H1 (cell line): Measurements from ENCODE around the gene RTKN. TPM values are rescaled to one million over a fixed set of nuclear protein-coding genes. Genes with fewer than 3 reads are reported as not detected.

Experiments used
- CTCF ChIA-PET: fragments of 300-600 bp; sonication (Branson Sonifier 250); formaldehyde crosslinking; loops from one replicate; lab custom pipeline; 2021; ENCODE audit not compliant: partially characterized antibody; lab: Charles Lee
- POLR2A ChIA-PET: fragments of 300-600 bp; sonication (Branson Sonifier 250); formaldehyde crosslinking; loops from one replicate; lab custom pipeline; 2021; ENCODE audit warnings: inconsistent platforms; ENCODE audit not compliant: partially characterized antibody; lab: Charles Lee
- DNase-seq, 2 experiments: peaks; one replicate each; pipeline versions ENCODE4 v3.0.0 to v3.0.0-alpha.2; 2010 to 2022; ENCODE audit warnings: low spot score in 2 of 2, low read depth in 1 of 2, mixed read lengths in 1 of 2
- FAIRE-seq: peaks from 2 replicates; lab custom pipeline; 2011; peaks lifted over from hg19 to GRCh38; lab: Jason Lieb, UNC
- H2AFZ ChIP-seq: 2 replicates; pipeline ENCODE4 v1.8.1; 2012; ENCODE audit warnings: low read length, inconsistent platforms
- H2AK5ac ChIP-seq: 2 replicates; pipeline ENCODE4 v1.6.1; 2013; ENCODE audit warnings: low read depth, low read length
- H2BK120ac ChIP-seq: replicated peaks from 2 replicates; pipeline ENCODE3; 2013; ENCODE audit warnings: low read depth, low read length, inconsistent platforms
- H2BK12ac ChIP-seq: 2 replicates; pipeline ENCODE4 v1.6.1; 2013; ENCODE audit warnings: low read depth, low read length
- H2BK15ac ChIP-seq: 2 replicates; pipeline ENCODE4 v1.6.1; 2013; ENCODE audit warnings: low read length
- H2BK20ac ChIP-seq: 2 replicates; pipeline ENCODE4 v1.6.1; 2013; ENCODE audit warnings: low read length
- H2BK5ac ChIP-seq: 2 replicates; pipeline ENCODE4 v1.6.1; 2013; ENCODE audit warnings: low read depth, low read length
- H3K14ac ChIP-seq: 2 replicates; pipeline ENCODE4 v1.6.1; 2013; ENCODE audit warnings: inconsistent platforms; ENCODE audit not compliant: insufficient read length
- H3K18ac ChIP-seq: 2 replicates; pipeline ENCODE4 v1.6.1; 2013; ENCODE audit warnings: low read length; ENCODE audit errors: extremely low read depth
- H3K23ac ChIP-seq: 2 replicates; pipeline ENCODE4 v1.6.1; 2013; ENCODE audit warnings: inconsistent platforms; ENCODE audit not compliant: insufficient read length
- H3K23me2 ChIP-seq: 2 replicates; pipeline ENCODE4 v1.6.1; 2013; ENCODE audit warnings: low read depth, low read length
- H3K27ac ChIP-seq: 2 replicates; pipeline ENCODE4 v1.6.1; 2011; ENCODE audit warnings: low read depth, low read length, inconsistent platforms
- H3K27me3 ChIP-seq, 4 experiments: replicated peaks in 1 of 4; 1 replicate in 1 of 4; 2 replicates in 3 of 4; pipeline versions ENCODE4 v1.6.1 to v1.8.1; 2011 to 2013; ENCODE audit warnings: low read length in 3 of 4, mild to moderate bottlenecking in 3 of 4, inconsistent platforms in 2 of 4, mixed read lengths in 2 of 4, moderate library complexity in 1 of 4; ENCODE audit not compliant: control insufficient read depth in 3 of 4, insufficient read depth in 3 of 4; ENCODE audit errors: extremely low read depth in 1 of 4
- H3K36me3 ChIP-seq, 4 experiments: 2 replicates each; pipeline versions ENCODE4 v1.6.1 to v1.8.1; 2011 to 2013; ENCODE audit warnings: mild to moderate bottlenecking in 4 of 4, low read length in 3 of 4, moderate library complexity in 2 of 4, control low read depth in 1 of 4, inconsistent platforms in 1 of 4; ENCODE audit not compliant: insufficient read depth in 4 of 4, control insufficient read depth in 2 of 4
- H3K4ac ChIP-seq: replicated peaks from 2 replicates; pipeline ENCODE3; 2013; ENCODE audit warnings: low read length, low read depth, mixed read lengths, inconsistent platforms; ENCODE audit not compliant: insufficient read length
- H3K4me1 ChIP-seq, 4 experiments: replicated peaks in 1 of 4; 1 replicate in 1 of 4; 2 replicates in 3 of 4; pipeline versions ENCODE4 v1.6.1 to v1.8.1; 2011 to 2013; ENCODE audit warnings: low read length in 3 of 4, inconsistent platforms in 2 of 4, mixed read lengths in 1 of 4; ENCODE audit not compliant: insufficient read depth in 4 of 4, control insufficient read depth in 3 of 4
- H3K4me2 ChIP-seq, 2 experiments: 2 replicates each; pipeline versions ENCODE4 v1.6.1 to v1.8.1; 2011 to 2013; ENCODE audit warnings: low read depth in 2 of 2, low read length in 2 of 2, control low read depth in 1 of 2, inconsistent platforms in 1 of 2, mild to moderate bottlenecking in 1 of 2; ENCODE audit not compliant: insufficient read depth in 1 of 2
- H3K4me3 ChIP-seq, 4 experiments: fragments of 200-600, 300-600 bp in 1 of 4; sonication (generic), shearing (Covaris generic), sonication (Bioruptor Twin) in 1 of 4; 2 replicates each; pipeline versions ENCODE4 v1.5.1 to v1.8.1; 2011 to 2016; ENCODE audit warnings: low read length in 4 of 4, low read depth in 3 of 4, control low read depth in 2 of 4, inconsistent platforms in 2 of 4, mild to moderate bottlenecking in 2 of 4, mixed read lengths in 1 of 4, moderate library complexity in 1 of 4; ENCODE audit not compliant: insufficient read depth in 2 of 4; ENCODE audit errors: extremely low read depth in 1 of 4
- H3K56ac ChIP-seq: replicated peaks from 2 replicates; pipeline ENCODE3; 2013; ENCODE audit warnings: low read depth, mild to moderate bottlenecking, mixed read lengths, low read length, inconsistent platforms; ENCODE audit not compliant: insufficient read length
- H3K79me1 ChIP-seq: 2 replicates; pipeline ENCODE4 v1.6.1; 2013; ENCODE audit warnings: low read depth, low read length, control low read depth
- H3K79me2 ChIP-seq, 2 experiments: 2 replicates each; pipeline versions ENCODE4 v1.6.1 to v1.8.1; 2012 to 2013; ENCODE audit warnings: low read length in 2 of 2, mild to moderate bottlenecking in 2 of 2, inconsistent platforms in 1 of 2; ENCODE audit not compliant: insufficient read depth in 2 of 2, control insufficient read depth in 1 of 2
- H3K9ac ChIP-seq, 4 experiments: replicated peaks in 1 of 4; 1 replicate in 1 of 4; 2 replicates in 3 of 4; pipeline versions ENCODE4 v1.6.1 to v1.8.1; 2011 to 2013; ENCODE audit warnings: low read depth in 3 of 4, low read length in 3 of 4, control low read depth in 2 of 4, mild to moderate bottlenecking in 2 of 4, moderate library complexity in 2 of 4, inconsistent platforms in 1 of 4; ENCODE audit errors: extremely low read depth in 1 of 4
- H3K9me3 ChIP-seq, 2 experiments: 2 replicates each; pipeline versions ENCODE4 v1.6.1 to v1.8.1; 2012 to 2013; ENCODE audit warnings: mild to moderate bottlenecking in 2 of 2, moderate library complexity in 2 of 2, control low read depth in 1 of 2, inconsistent platforms in 1 of 2, low read depth in 1 of 2, low read length in 1 of 2, mixed read lengths in 1 of 2; ENCODE audit not compliant: insufficient read depth in 2 of 2
- H4K20me1 ChIP-seq, 2 experiments: replicated peaks in 1 of 2; 2 replicates each; pipeline versions ENCODE3 to v1.8.1; 2011 to 2013; ENCODE audit warnings: inconsistent platforms in 2 of 2, low read length in 2 of 2, mild to moderate bottlenecking in 1 of 2; ENCODE audit not compliant: insufficient read depth in 2 of 2, control insufficient read depth in 1 of 2
- H4K5ac ChIP-seq: 2 replicates; pipeline ENCODE4 v1.6.1; 2013; ENCODE audit warnings: low read length, low read depth, mixed read lengths, inconsistent platforms; ENCODE audit not compliant: insufficient read length
- H4K8ac ChIP-seq: 2 replicates; pipeline ENCODE4 v1.8.0; 2013; ENCODE audit warnings: mild to moderate bottlenecking, moderate library complexity, low read length, inconsistent platforms; ENCODE audit not compliant: insufficient read depth; ENCODE audit errors: extremely low read depth
- H4K91ac ChIP-seq: replicated peaks from 2 replicates; pipeline ENCODE3; 2013; ENCODE audit warnings: low read length, mixed read lengths, inconsistent platforms; ENCODE audit not compliant: insufficient read length
- CEBPB ChIP-seq: IDR thresholded peaks from 2 replicates; pipeline ENCODE4 v1.6.1; 2012; ENCODE audit warnings: low read depth, low read length
- CTBP2 ChIP-seq: IDR thresholded peaks from 2 replicates; pipeline ENCODE4 v1.7.0; 2011; ENCODE audit warnings: borderline replicate concordance, mild to moderate bottlenecking, moderate library complexity, mixed read lengths, low read length; ENCODE audit not compliant: insufficient read depth, insufficient read length
- E2F6 ChIP-seq: IDR thresholded peaks from 2 replicates; pipeline ENCODE4 v1.6.1; 2012; ENCODE audit warnings: inconsistent platforms
- FOSL1 ChIP-seq: IDR thresholded peaks from 2 replicates; pipeline ENCODE4 v1.6.1; 2011; ENCODE audit warnings: mild to moderate bottlenecking, low read depth, low read length, moderate library complexity; ENCODE audit not compliant: insufficient read depth
- GABPA ChIP-seq: IDR thresholded peaks from 2 replicates; pipeline ENCODE4 v1.6.1; 2011; ENCODE audit warnings: mild to moderate bottlenecking, low read length, moderate library complexity, borderline replicate concordance; ENCODE audit not compliant: insufficient read depth
- HDAC2 ChIP-seq, 2 experiments: fragments of 300-600 bp in 1 of 2; sonication (generic) in 1 of 2; IDR thresholded peaks; 2 replicates each; pipeline ENCODE4 v1.6.1; 2011 to 2012; ENCODE audit warnings: low read depth in 2 of 2, low read length in 2 of 2, mild to moderate bottlenecking in 2 of 2, moderate library complexity in 2 of 2, borderline replicate concordance in 1 of 2, inconsistent platforms in 1 of 2
- RAD21 ChIP-seq, 2 experiments: IDR thresholded peaks in 1 of 2; conservative IDR thresholded peaks in 1 of 2; 2 replicates each; pipeline ENCODE4 v1.6.1; 2011; ENCODE audit warnings: low read depth in 2 of 2, low read length in 2 of 2, improper control_type of control experiment in 1 of 2, inconsistent platforms in 1 of 2, mild to moderate bottlenecking in 1 of 2, moderate library complexity in 1 of 2
- SIRT6 ChIP-seq: IDR thresholded peaks from one replicate; pipeline ENCODE4 v1.7.1; 2012; ENCODE audit warnings: low read length, inconsistent platforms
- TAF1 ChIP-seq: IDR thresholded peaks from 2 replicates; pipeline ENCODE4 v1.6.1; 2011; ENCODE audit warnings: mild to moderate bottlenecking, low read depth, low read length
- TBP ChIP-seq: IDR thresholded peaks from 2 replicates; pipeline ENCODE4 v1.6.1; 2011; ENCODE audit warnings: low read depth, low read length, improper control_type of control experiment
- WGBS, 2 experiments: shearing (Covaris generic) in 1 of 2; methylation state at CpG; one replicate each; pipeline versions ENCODE4 v1.1.6 to v1.1.7; 2013 to 2015; ENCODE audit warnings: low lambda C conversion rate in 2 of 2, mixed read lengths in 2 of 2, inconsistent platforms in 1 of 2, low coverage in 1 of 2, missing lambda C conversion rate in 1 of 2; ENCODE audit not compliant: insufficient replicate concordance in 2 of 2, insufficient coverage in 1 of 2, insufficient read length in 1 of 2; ENCODE audit errors: extremely low coverage in 1 of 2, missing lambda C conversion rate in 1 of 2; 5-methylcytosine and 5-hydroxymethylcytosine counted together
- polyA plus RNA-seq, 7 experiments: library from polyadenylated mRNA; depleted of rRNA in 3 of 7; stranded (reverse) in 5 of 7; unstranded in 2 of 7; fragments of >200 nt in 5 of 7; fragments of 200-250 nt in 2 of 7; gene quantifications; 1 replicate in 5 of 7; 2 replicates in 1 of 7; 4 replicates in 1 of 7; pipeline versions ENCODE4 v1.2.1 to v1.2.3, GENCODE V29; 2011 to 2013; ENCODE audit warnings: missing spikeins in 2 of 7, mixed read lengths in 2 of 7
- total RNA-seq: library from RNA; stranded (reverse); fragmentation: NEBNext Ultra II Directional; extraction: Animal tissue kit (Norgen Biotek cat#: 25700); gene quantifications from 2 replicates; pipeline ENCODE4 v1.2.1, GENCODE V29; 2021

The RTKN gene
- total and polyA plus RNA-seq, 2 of the 8 experiments (the other 6 are each of a cell fraction or from before 2014, with no cell fraction given), result 40.2 to 54.1 TPM

GRCh38 chr2:74421221-74421870 lies 20.4 kb downstream of the RTKN start, which contains the start of the genes C2orf81 and WDR54:
C2orf81 (minus strand) TSS chr2:74421619; CDS start chr2:74421560, 59 bp downstream.
WDR54 (plus strand) TSS chr2:74421730; CDS start chr2:74422154, 424 bp downstream.
- Histone ChIP-seq H3K23me2 (peaks cover 10% of the 10 kb centered on the region), H3K79me2 (no peaks in the 10 kb centered on the region), H2BK20ac (no peak within 1 kb of the TSS; the same call in 1 of the 2 replicates), H3K27ac (peak within 1 kb of the TSS; percentile 51; the same call in 1 of the 2 replicates), H4K8ac (peak within 1 kb of the TSS; percentile 93), H4K91ac (no peak within 1 kb of the TSS), H2BK15ac (no peak within 1 kb of the TSS), H2BK12ac (no peak within 1 kb of the TSS), H3K9me3 (no peaks in the 10 kb centered on the region), H3K79me1 (no peaks in the 10 kb centered on the region), H3K4ac (peak within 1 kb of the TSS; percentile 32), H3K4me1 (peaks cover 0 to 5% (median 3%) of the 10 kb centered on the region in 4 experiments; a peak in 3 of 7 replicates), H3K4me3 (peak within 1 kb of the TSS; percentile 51 to 92 (median 74)), H3K23ac (no peak within 1 kb of the TSS), H4K5ac (peak within 1 kb of the TSS; percentile 50), H2AK5ac (0 out of 2 replicates have a peak within 1 kb of the TSS, but pooled peaks have one; percentile 25), H2AFZ (peak within 1 kb of the TSS; percentile 89), H3K56ac (peak within 1 kb of the TSS; percentile 63), H3K18ac (peak within 1 kb of the TSS; percentile 84), H2BK5ac (peak within 1 kb of the TSS; percentile 52; the same call in 1 of the 2 replicates), H3K9ac (peak within 1 kb of the TSS in 3 of 4 experiments; percentile 62 to 76 (median 75); a peak in 6 of 7 replicates), H3K4me2 (peak within 1 kb of the TSS; percentile 74 to 97), H3K14ac (no peak within 1 kb of the TSS), H3K27me3 (0 out of 7 replicates have a peak, but pooled peaks cover 0 to 2% (median 0%) of the 10 kb centered on the region in 4 experiments), H2BK120ac (no peak within 1 kb of the TSS), H3K36me3 (peaks cover 0 to 19% (median 7%) of the 10 kb centered on the region in 4 experiments; a peak in 6 of 8 replicates), H4K20me1 (peaks cover 1 to 15% of the 10 kb centered on the region in 2 experiments)
- WGBS, 2 experiments, result 3% methylated on average over 54 of the region's 57 CpGs; no CpG with 5 or more reads in 1 of the 2 experiments
- DNase-seq (peak; percentile 84 to 96), FAIRE-seq (no peak)
- ChIA-PET POLR2A (interaction anchor here (0.7 to 3.5 kb wide), 15 partner anchors 8 to 118 kb away, joined by 3 to 24 read pairs (median 5); partner anchors contain the start of genes INO80B and WBP1), CTCF (interaction anchor here (0.6 to 1.3 kb wide), 2 partner anchors 54 to 125 kb away, joined by 3 to 4 read pairs; no protein-coding TSS in a partner anchor)
- TF ChIP-seq HDAC2 (IDR thresholded peaks at IDR 0.05; ENCODE audit: borderline replicate concordance in 1 of 2, low read depth in 2 of 2, low read length in 2 of 2), result peak in 1 of 2 experiments; percentile 88; a peak in 2 of 4 replicates
- TF ChIP-seq GABPA, result no peak
- no peak for TF ChIP-seq FOSL1
- peak; percentile 78 for TF ChIP-seq TBP
- TF ChIP-seq RAD21 (IDR thresholded peaks at IDR 0.05 in 1 of 2, conservative IDR thresholded peaks at IDR 0.05 in 1 of 2; ENCODE audit: low read depth in 2 of 2, low read length in 2 of 2), result no peak
- no peak for TF ChIP-seq SIRT6
- TF ChIP-seq CTBP2, result no peak
- peak; percentile 84 for TF ChIP-seq E2F6
- TF ChIP-seq TAF1, result peak; percentile 93
- no peak for TF ChIP-seq CEBPB
